Measurements from ENCODE around the gene DSPP. TPM values are rescaled to one million over a fixed set of nuclear protein-coding genes. Genes with fewer than 3 reads are reported as not detected.

Gene DSPP
- total RNA-seq, 3 donors from 2014 or later: not detected

DNA sequence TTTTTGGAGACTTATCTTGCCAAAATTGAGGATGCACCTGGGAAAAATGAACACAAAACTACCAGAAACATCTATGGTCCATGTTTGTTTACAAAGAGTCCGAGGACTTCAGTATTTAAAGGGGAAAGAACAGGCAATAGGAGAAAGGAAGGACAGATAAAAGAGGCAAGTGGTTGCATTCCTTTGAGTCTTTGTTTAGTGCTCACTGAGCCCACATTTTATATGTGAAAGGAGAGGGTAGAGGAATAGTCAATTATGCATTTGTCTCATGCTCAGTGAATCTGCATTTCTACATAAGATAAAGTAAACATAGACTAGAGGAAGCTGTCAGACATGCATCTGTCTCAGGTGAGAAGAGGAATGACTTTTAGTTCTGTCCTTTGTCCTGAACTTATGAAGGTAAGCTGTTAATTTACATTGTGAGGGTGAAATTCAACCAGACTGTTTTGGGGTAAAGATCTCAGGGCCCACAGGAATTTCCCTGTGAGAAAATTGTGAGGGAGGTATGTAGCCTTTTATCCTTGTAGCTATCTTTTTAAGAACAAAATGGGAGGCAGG, 46.2 kb downstream of the DSPP start:
- Mint-ChIP-seq H3K9me3 (no peaks in the 10 kb centered on the region), H3K36me3 (ENCODE audit: insufficient read depth) (no peaks in the 10 kb centered on the region), H3K4me1 (ENCODE audit: low read depth) (no peaks in the 10 kb centered on the region), H3K27me3 (ENCODE audit: low read depth) (peaks cover 2% of the 10 kb centered on the region), H3K4me3 (no peak overlapping the region)
- no peak for DNase-seq
- ATAC-seq: no peak

DNA sequence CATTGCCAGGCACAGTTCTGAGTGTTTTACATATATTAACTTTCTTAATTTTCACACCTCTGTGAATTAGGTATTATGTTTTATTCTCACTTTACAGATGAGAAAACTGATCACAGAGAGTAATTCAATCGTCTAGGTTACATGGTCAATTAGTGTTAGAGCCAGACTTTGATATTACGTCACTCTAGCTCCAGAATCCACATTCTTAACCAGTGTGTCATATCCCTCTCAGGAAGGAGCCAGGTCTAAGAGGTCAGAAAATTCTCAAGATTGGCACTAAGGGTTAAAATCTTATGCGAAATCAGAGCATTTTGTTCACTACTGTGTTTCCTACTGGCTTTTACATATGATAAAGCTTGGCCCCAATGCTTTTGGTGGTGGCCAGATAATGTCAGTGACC, 49.2 kb downstream of the DSPP start:
- H3K36me3 Mint-ChIP-seq (ENCODE audit: insufficient read depth): no peaks in the 10 kb centered on the region
- ATAC-seq (no peak), DNase-seq (no peak)
- H3K4me3 Mint-ChIP-seq: no peak overlapping the region
- peaks cover 9% of the 10 kb centered on the region for H3K27me3 Mint-ChIP-seq (ENCODE audit: low read depth)
- H3K4me1 Mint-ChIP-seq (ENCODE audit: low read depth): no peaks in the 10 kb centered on the region
- H3K9me3 Mint-ChIP-seq: no peaks in the 10 kb centered on the region

DNA sequence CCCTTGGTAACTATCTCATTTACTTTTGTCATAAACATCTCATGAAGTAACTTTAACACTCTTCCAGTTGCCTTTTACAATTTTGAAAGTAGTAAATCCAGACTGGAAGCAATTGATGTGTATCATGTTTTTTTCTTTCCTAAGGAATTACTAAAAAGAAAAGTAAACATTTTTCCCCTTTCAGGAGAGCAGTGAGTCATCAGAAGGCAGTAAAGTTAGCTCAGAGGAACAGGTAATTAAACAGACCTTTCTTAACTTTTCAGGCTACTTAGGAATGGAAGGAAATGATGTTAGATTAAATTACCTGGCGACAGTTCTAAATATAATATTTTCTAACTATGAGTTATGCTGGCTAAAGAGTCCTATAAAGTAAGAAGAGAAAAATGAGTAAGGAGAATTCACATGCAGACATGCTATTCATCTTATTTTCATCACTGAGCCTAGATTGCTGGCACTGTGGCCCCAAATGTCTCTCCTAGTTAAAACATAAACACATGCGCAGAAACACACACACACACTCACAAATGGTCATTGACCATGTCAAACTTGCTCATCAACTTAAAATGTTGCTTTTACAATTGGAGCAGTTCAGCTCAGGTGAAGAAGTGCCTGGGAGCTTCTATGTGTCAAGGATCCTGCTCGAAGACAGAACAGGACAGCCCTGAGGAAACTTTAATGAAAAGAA, 51.1 kb downstream of the DSPP start:
- Mint-ChIP-seq H3K36me3 (ENCODE audit: insufficient read depth) (no peaks in the 10 kb centered on the region), H3K4me3 (no peak overlapping the region), H3K9me3 (no peaks in the 10 kb centered on the region), H3K27me3 (ENCODE audit: low read depth) (peaks cover 9% of the 10 kb centered on the region), H3K4me1 (ENCODE audit: low read depth) (no peaks in the 10 kb centered on the region)
- DNase-seq (no peak), ATAC-seq (no peak)

DNA sequence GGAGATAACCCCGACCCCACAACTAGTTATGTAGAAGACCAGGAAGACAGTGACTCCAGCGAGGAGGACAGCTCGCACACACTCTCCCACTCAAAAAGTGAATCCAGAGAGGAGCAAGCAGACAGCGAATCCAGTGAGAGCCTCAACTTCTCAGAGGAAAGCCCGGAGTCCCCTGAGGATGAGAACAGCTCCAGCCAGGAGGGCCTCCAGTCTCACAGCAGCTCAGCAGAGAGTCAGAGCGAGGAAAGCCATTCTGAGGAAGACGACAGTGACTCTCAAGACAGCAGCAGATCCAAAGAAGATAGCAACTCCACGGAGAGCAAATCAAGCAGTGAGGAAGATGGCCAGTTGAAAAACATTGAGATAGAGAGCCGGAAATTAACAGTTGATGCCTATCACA, 54.5 kb downstream of the DSPP start:
- ATAC-seq (no peak), DNase-seq (no peak)
- no peaks in the 10 kb centered on the region for H3K4me1 Mint-ChIP-seq (ENCODE audit: low read depth)
- no peaks in the 10 kb centered on the region for H3K36me3 Mint-ChIP-seq (ENCODE audit: insufficient read depth)
- peaks cover 12% of the 10 kb centered on the region for H3K27me3 Mint-ChIP-seq (ENCODE audit: low read depth)
- H3K4me3 Mint-ChIP-seq: no peak overlapping the region
- H3K9me3 Mint-ChIP-seq: no peaks in the 10 kb centered on the region

Other genes with a start within 250 kb of the DSPP start
- 1 to 10 TPM; 5.3 to 8.9 (median 7.4) TPM for gene HSD17B11, start 217.3 kb upstream of the DSPP start, total RNA-seq
- gene NUDT9, start 186.0 kb upstream of the DSPP start, total RNA-seq: 10 to 100 TPM; 15.9 to 21.0 (median 16.6) TPM
- gene SPARCL1, start 79.2 kb upstream of the DSPP start, total RNA-seq: under 1 TPM; 0.30 to 0.53 (median 0.49) TPM
- gene DMP1, start 41.8 kb downstream of the DSPP start, total RNA-seq: not detected
- gene IBSP, start 191.0 kb downstream of the DSPP start, total RNA-seq: not detected
- not detected for gene MEPE, start 224.4 kb downstream of the DSPP start, total RNA-seq